NCI-H524 treated with DMSO at 0.1 percent for 48 hours (cell line): ENCODE measurements around the gene ATP10A.
"Not testable (repeated sequence)": the region's sequence is repeated elsewhere in the genome, so short reads cannot be mapped to it uniquely, and the experiment has no call there.

Experiments used
- DNase-seq: peaks from one replicate; lab custom pipeline; 2025; lab: John Stamatoyannopoulos, UW

ATP10A gene

DNA sequence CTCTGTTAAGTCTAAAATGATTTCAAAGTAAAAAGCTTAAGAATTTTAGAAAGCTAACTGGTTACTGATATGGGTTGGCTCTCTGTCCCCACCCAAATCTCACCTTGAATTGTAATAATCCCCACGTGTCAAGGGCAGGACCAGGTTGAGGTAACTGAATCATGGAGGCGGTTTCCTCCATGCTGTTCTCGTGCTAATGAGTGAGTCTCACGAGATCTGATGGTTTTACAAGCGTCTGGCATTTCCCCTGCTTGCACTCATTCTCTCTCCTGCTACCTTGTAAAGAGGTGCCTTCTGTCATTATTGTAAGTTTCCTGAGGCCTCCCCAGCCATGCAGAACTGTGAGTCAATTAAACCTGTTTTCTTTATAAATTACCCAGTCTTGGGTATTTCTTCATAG, 7.1 kb downstream of the ATP10A start:
- not testable (repeated sequence) for DNase-seq

DNA sequence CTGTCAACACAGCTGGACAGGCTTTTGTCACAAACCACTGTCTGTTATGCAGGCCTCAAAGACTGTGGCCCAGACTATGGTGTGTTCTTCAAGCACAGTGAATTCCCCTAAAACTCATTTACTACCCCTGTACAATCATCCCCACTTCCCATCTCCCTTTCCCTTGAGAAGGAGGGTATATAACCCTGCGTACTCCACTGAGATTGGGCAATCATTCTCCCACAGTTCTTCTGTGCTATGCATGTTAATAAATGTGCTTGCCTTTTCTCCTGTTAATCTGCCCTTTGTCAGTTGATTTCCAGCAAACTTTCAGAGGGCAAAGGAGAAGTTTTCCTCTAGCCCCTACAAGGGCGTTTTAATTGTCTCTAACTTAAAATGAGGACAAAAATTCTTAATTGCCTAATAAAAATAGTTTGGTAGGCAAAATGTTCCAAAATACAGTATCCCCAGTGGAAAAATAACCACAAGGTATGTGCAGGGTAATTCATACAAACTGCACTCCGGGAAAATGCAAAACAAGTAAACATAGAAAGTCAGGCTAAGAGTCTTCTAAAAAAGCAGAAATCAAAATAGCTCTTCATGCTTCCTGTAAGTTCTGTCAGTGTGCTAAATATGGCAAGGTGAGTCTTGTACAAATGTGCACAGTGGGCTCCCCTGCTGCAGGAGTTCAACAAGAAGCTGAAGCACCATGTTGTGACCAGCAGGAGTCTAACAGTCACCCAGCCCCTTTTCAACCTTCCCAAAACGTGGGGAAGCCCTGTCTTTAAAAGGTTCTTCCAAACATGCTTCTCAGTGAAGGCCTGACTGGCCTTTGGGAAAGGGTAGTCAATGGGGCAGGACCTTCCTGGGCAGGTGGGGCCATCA, 10.2 kb downstream of the ATP10A start:
- DNase-seq: no peak

DNA sequence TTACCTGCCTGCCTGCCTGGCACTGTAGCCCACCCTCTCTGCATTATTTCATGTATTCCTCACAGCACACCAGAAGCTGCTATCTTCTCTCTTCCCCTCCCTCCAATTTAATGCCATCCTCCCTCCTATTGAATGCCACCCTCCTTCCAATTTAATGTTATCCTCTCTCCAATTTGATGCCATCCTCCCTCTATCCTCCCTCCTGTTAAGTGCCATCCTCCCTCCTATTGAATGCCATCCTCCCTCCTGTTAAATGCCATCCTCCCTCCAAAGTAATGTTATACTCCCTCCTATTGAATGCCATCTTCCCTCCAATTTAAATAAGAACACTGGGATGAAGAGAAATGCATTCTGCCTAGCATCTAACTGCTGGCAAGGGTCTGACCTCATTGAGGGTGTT, 11.1 kb downstream of the ATP10A start:
- no peak for DNase-seq

DNA sequence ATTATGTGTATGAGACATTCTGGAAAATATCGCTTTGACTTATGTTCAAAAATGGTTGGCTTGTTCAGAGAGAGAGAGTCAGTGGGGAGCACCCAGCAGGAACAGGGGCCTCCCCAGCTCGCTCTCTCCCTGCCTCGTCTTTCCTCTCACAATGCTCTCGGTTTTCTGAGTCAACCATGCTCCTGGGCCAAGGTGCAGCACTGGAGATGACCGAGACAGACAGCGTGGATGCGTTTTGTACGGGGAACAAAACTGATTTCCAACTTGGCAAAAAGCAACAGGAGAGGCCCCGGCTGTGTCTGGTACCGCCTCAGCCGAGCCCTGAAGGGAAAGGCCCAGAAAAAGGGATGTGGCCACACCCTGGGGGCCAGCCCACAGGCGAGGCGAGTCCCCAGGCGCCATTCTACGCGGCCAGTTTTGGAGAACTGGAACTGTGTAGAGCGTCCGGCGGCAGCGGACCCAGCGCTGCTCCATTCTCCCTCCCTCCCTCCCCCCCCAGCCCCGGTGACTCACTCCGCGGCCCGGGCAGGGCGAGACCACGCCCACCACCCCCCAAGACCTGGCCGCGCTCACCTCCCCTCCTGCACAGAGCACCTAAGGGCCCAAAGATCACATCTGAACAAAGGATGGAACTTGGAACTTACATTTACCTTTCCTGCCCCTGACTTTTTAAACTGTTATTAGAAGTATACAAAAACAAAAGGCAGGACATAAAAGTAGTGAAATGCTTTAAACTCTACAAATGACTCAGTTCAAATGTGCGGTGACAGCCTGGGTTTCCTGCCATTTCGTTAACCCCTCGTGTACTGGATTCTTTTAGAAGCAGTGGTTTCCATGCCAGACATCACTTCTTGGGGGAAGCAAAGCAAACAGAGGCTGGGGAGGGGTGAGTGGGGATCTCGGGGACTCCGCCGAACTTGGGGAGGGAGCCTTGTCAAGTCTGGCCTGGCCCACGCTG, 12.7 kb downstream of the ATP10A start:
- DNase-seq: no peak

DNA sequence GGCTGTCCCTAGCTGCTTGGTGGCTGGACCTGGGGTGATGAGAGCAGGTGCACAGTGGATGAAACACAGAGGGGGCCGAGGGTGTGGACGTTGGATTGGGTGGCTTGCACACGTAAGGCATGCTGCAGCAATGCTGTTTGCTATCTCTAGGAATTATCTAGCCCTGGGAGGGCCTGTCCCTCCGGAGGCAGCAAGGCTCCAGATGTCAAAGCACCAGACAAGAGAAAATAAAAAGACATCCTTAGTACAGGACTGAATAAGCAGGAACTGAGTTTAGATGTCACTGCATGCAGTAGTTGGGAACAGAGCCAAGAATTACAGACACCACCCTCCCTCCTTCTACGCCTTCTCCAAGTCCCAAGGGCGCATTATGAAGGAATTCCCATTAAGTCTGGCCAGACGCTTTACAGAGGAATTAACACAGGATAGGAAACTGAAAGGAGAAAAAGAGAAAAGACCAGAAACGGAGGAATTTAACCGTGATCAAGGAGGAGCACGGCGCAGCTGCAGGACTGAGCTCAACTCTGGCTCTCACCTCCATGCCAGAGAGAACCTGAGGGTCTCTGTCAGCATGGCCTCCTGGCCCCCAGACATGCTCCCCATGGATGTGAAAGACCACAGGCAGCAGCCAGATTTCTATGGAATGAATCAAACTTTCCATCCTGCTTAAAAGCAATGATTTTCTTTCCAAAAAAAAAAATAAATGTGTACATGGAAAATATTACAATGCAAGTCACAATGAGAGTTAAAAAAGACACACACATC, 13.8 kb downstream of the ATP10A start:
- no peak for DNase-seq

DNA sequence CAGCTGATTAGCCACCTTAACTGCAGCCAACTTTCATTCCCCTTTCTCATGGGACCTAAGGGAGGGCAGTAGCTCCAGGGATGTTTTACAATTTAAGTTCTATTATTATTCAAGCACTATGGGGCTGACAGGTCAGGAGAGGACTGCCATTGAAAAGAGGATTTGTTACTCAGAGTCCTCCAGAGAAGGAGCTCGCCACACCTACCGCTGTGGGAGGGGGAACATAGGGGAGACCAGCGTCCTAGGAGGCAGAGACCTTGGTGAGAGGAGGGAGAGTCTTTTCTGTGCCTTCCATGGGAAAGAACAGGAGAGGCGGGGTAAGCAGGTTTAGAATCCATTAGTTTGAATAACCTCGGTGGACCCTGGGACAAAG, 14.4 kb downstream of the ATP10A start:
- DNase-seq: no peak

DNA sequence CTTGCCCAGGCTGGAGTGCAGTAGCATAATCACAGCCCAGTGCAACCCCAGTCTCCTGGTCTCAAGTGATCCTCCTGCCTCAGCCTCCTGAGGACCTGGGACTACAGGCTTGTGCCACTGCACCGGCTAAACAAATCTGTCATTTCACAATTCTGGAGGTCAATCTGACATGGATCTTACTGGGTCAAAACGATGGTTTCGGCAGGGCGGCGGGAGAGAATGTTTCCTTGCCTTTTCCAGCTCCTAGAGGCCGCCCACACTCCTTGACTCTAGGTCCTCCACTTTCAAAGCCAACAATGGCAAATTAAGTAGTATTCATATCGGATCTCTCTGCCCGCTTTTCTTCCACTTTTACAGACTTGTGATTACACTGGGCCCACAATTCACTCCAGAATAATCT, 14.8 kb downstream of the ATP10A start:
- DNase-seq: no peak

DNA sequence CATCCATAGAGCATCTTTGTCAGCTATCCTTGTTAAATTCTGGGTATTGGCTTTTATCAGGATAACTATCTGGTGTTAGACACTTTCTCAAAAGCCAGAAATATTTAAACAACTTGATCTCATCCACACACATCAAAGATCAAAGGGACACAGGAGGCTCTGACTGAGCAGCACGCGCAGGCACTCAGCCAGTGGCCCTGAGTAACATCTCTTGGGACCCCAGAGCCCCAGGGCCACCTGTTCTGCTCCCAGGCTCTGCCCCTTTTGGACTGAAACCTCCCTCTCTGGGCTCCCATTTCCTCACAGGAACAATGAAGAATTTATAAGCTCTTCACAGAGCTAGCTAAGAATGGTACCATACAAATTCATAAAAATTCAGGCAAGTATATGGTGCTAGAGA, 16.1 kb downstream of the ATP10A start:
- peak; percentile 15 for DNase-seq

DNA sequence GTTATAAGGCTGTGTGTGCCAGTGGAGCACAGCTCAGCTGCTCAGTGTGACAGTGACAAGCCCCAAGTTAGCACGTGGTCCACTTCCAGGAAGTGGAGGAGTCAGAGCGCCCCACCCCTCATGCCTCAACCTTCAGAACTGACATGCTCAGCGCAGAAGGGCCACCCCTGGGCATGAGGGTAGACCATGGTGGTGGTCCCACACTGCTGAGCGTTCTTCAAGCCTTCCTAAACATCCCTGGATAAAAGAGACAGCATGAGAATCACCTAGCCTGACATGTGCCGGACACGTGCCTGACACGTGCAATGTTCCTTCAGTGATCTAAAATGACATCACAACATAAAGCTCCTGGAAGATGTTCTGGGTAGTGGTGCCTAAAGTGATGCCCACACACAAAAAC, 16.8 kb downstream of the ATP10A start:
- no peak for DNase-seq

DNA sequence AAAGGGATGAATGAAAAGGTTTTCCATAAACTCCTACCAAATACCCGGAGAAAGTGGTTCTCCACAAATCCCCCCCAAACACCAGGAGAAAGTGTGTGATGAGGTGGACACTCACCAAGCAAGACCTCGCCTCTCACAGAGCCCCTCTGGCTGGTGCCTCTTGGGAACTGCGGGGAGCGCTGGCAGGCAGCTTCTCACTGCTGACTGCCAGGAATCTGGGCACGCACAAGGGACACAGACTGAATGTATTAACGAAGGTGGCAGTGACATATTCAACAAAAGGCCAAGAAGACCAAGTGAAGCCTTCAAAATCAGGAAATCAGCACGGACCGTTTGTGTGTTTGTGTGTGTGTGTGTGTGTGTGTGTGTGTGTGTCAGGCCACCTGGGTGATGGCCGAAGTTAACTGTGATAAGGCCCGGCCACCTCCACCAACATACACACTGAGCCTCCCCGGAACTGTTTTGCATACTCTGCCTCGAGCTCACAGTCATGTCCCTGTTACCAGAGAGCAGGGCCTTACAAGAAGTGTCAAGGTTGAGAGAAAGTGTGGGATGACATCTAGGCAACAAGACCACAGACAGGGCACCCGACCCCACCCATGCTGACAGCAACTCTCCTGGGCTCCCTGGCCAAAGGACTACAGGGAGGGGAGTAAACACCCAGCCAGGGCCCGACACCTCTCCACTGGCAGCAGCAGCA, 18.0 kb downstream of the ATP10A start:
- no peak for DNase-seq

DNA sequence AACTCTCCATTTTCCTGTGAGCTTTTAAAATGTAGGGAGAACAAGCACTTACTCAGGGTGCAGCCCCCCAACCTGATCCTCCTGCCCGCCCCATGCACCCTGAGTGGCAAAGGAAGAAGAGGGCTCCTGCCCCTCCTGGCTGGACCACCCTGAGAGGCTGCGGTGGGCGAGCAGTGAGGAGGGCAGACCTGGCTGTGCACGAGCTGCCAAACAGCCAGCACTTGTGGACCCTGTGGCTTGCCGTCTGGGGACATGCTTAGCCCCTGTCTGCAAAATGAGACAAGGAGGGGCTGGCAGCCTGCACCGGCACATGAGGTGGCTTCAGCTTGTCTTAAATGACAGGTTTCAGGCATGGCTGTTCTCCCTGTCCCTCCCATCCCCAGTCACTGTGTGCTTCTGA, 18.6 kb downstream of the ATP10A start:
- DNase-seq: no peak

DNA sequence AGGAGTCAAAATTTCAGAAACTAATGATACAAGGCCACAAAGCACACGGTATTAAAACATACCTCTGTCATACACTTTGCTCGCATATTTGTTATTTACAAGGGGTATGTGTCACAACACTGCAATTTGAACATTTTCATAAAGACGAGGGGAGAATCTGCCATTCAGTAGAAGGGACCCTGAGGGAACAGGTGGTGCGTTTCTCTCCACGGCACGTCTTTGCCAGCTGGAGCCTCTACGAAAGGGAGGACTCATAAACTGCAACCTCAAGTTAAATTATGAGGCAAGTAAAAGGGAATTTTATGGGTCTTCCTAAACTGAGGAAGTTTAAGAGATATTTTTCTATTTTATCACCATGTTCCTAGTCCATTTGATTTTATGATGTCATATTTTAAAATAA, 19.1 kb downstream of the ATP10A start:
- no peak for DNase-seq

DNA sequence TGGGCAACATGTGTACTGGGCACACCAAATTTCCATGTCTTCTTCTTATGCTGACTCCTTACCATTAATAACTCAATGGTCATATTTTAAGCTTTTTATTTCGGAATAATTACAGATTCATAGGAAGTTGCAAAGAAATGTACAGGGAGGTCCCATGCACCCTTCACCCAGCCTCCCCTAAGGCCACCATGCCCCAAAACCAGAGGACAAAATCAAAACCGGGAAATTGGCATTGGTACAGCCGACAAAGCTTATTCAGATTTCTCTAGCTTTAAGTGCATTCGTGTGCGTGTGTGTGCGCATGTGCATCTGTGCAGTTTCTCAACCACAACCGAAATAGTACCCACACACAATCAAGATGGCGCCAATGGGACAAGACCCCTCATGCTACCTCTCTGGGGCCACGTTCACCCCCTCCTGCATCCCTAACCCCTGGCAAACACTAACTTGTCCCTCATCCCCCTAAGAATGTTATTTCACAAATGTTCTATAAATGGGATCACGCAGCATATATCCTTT, 23.4 kb downstream of the ATP10A start:
- DNase-seq: no peak

DNA sequence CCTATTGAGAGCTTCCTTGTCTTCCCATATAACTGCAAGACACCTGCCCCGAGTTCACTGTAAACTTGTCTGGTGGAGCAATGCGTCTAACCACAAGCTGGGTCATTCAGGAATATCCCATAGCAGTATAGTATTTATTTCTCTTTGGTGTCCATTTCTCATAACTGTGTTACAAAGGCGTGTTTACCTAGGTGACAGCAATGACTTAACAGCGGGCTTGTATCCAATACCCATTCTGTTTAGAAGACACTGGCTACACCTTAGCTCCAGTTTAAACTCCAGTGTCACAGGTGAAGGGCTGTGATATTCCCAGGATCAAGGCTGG, 24.3 kb downstream of the ATP10A start:
- no peak for DNase-seq

DNA sequence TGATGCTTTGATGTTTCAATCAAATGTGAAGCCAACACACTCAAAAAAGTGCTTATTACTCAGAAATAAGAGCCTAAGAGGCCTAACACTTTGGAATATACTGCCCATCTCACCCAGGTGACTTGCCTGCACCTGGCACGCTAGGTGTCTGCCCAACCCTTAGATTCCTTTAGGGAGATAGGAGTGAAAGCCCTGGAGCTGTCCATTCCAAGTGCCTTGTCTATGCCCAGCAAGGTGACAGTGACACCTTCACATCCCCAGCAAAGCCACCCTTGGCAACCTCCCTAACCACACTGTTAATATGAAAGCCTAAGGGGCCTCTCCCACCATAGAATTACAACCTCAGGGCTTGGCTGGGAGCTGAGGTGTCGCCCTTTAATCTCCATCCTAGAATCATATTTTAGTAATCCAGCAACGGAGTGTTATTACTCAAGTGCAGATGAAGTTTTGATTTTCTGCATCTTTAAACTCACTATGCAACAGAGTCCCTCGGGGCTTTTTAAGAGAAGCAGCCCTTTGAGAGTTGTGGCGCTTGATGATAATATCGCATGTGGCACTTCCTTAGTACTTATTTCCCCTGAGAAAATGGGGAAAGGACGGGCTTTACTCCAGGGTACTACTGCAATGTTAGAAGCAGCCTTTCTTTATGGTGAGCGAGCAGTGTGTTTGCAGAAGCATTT, 24.8 kb downstream of the ATP10A start:
- DNase-seq: no peak

DNA sequence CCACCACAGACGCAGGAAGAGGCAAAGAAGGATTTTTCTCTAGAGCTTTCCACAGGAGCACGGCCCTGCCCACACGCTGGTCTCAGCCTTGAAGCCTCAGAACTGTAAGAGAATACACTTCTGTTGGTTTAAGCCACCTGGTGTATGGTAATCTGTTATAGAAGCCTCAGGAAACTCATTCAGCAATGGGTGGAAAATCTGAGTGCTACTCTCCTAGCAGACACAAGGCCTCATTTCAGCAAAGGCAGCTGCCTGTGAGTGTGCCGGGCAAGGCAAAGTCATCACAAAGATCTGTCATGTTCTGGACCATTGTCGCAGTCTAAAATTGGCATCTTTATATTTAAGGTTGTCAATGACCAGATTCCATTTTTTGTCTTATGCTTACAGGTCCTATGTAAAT, 31.0 kb downstream of the ATP10A start:
- DNase-seq: no peak

DNA sequence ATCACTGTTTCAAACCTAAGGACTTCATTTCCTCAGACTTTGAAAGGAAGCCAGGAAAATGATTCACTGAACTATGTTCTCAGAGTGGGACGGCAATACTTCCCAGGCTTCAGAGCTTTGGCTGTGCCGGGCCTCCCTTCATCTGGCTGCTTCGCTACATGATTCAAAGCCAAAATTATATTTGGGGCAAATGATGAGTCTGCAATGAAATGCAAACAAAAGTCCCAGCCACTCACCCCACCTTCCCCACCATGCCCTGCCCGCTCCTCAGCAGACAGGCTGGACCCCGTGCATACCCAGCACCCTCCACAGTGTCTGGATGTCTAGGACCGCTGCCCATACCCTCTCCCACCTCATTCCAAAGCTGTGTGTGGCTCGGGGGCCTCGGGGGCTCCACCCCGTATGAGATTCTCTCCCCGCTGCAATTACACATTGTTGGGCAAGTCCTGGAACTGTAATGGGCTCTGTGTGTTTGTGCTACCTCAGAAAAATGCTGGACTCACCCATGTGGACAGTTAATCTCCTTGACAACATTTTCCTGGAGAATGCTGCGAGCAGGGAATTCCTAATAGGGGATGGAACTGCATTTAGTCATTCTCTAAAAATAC, 32.2 kb downstream of the ATP10A start:
- DNase-seq: no peak

DNA sequence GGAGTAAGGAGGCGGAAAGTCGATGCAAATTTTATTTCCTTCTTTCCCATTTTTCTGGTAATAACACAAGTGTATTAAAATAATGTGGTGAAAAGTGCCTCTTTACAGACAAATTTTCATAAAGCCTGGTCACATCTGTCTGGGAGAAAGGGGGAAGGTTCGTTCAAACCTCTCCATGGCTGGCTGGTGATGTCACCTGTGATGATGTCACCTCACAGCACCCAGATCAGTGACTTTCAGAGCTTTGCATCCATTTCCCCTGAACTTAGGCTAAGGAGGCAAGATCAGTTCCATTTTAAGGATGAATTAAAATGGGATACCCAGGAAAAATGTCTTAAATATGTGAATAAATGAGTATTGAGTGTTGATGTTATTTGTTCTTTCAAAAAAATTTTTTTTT, 34.1 kb downstream of the ATP10A start:
- DNase-seq: no peak

DNA sequence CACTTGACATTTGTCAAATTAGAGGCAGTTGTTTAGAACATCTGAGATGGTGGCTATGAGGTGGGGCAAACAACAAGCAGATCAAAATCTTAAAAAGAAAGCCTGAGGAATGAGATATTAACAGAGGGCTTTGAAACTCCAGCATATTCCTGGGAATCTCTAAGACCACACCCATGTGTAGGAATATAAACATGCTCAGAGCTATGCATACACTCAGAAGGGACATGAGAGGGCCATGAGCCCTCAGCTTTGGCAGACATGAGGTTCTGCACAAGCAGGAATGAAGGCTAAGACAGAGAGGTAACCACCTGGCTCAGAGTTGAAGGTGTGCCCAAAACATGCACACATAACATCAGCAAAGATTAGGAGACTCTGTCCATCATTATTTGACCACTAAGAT, 37.9 kb downstream of the ATP10A start:
- no peak for DNase-seq

DNA sequence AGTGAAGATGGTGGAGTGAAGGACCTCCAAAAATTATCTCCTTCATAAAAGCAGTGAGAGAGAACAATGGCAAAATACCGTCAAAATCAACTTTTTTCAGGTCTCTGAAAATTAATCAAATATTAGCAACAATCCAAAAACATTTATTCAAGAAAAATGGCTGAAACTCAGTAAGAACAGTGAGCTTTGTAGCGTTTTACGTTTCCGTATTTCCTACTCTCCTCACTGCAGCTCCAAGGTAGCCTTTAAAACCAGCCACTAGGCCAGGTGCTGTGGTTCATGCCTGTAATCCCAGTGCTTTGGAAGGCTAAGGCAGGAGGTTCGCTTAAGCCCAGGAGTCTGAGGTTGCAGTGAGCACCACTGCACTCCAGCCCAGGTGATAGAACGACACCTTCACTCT, 38.5 kb downstream of the ATP10A start:
- no peak for DNase-seq

DNA sequence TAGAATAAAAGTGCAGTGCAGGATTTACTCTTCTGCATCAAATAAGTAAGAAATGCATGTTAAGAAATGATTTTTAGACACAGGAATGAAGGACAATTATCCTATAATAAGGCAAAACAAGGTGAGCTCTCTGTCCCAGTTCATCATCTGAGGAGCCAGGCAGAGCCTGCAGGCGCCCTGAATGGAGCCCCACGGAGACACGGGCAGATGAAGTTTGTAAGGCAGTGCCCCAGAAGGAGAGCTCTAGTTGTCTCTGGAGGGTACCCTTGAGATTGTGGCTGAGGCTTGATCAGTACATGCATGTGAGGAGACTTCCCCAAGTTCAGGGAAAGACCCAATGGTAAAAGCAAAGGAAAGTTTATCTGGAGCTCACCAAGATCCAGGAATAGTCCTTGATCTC, 50.3 kb downstream of the ATP10A start:
- no peak for DNase-seq
